AG04449 (cell line): ENCODE measurements around the gene CRYAB.
"Not testable (repeated sequence)": the region's sequence is repeated elsewhere in the genome, so short reads cannot be mapped to it uniquely, and the experiment has no call there.

Experiments used
- CTCF ChIA-PET: fragments of 350-600 bp; formaldehyde crosslinking; extraction: SDS; loops from one replicate; lab custom pipeline; 2021; ENCODE audit warnings: antibody characterized with exemption; lab: Yijun Ruan, JAX
- POLR2A ChIA-PET: fragments of 400-600, 350-600 bp; formaldehyde crosslinking; extraction: SDS; loops from one replicate; lab custom pipeline; 2020; ENCODE audit warnings: antibody characterized with exemption, inconsistent platforms; lab: Yijun Ruan, JAX
- DNase-seq: peaks from one replicate; pipeline ENCODE4 v3.0.0-alpha.2; 2010; ENCODE audit warnings: low read depth, low spot score
- H3K4me3 ChIP-seq: 2 replicates; pipeline ENCODE4 v1.5.1; 2011; ENCODE audit warnings: low read depth, mild to moderate bottlenecking, control low read depth, low read length
- CTCF ChIP-seq: IDR thresholded peaks from one replicate; pipeline ENCODE4 v1.5.1; 2011; ENCODE audit warnings: mild to moderate bottlenecking, moderate library complexity, low read length, control low read depth, inconsistent platforms; ENCODE audit not compliant: insufficient read depth; ENCODE audit errors: missing control alignments

Gene CRYAB

GRCh38 chr11:111908639-111909305 is 2.8 kb downstream of the CRYAB start:
- no peak for DNase-seq
- POLR2A ChIA-PET = no interaction called here
- no peak for TF ChIP-seq CTCF
- no peak overlapping the region for H3K4me3 ChIP-seq
- CTCF ChIA-PET = interaction anchor here (1.0 kb wide), 1 partner anchor 32 kb away, joined by 3 read pairs; no protein-coding TSS in a partner anchor

GRCh38 chr11:111906680-111907079 is 4.9 kb downstream of the CRYAB start:
- no peak overlapping the region for H3K4me3 ChIP-seq
- CTCF ChIA-PET = interaction anchor here (1.7 to 1.8 kb wide), 2 partner anchors 25 to 31 kb away, joined by 3 to 7 read pairs; no protein-coding TSS in a partner anchor
- no peak for DNase-seq
- no peak for TF ChIP-seq CTCF
- POLR2A ChIA-PET = no interaction called here

GRCh38 chr11:111905411-111905810 is 6.2 kb downstream of the CRYAB start:
- ChIA-PET POLR2A (interaction anchor here (0.6 kb wide), 1 partner anchor 157 kb away, joined by 4 read pairs; no protein-coding TSS in a partner anchor), CTCF (no interaction called here)
- no peak overlapping the region for H3K4me3 ChIP-seq
- no peak for TF ChIP-seq CTCF
- peak; percentile 70 for DNase-seq

GRCh38 chr11:111886844-111887243 is 24.7 kb downstream of the CRYAB start:
- ChIA-PET POLR2A (no interaction called here), CTCF (interaction anchor here (1.5 kb wide), 2 partner anchors 42 to 44 kb away, joined by 4 read pairs; no protein-coding TSS in a partner anchor)
- no peak for TF ChIP-seq CTCF
- DNase-seq = no peak
- H3K4me3 ChIP-seq = no peak overlapping the region

- no peak for DNase-seq
- ChIA-PET CTCF (interaction anchor here (1.5 to 1.7 kb wide), 2 partner anchors 45 to 111 kb away, joined by 3 to 4 read pairs; no protein-coding TSS in a partner anchor), POLR2A (no interaction called here)
- TF ChIP-seq CTCF = no peak
- H3K4me3 ChIP-seq = no peak overlapping the region
Observed at GRCh38 chr11:111886032-111886431, 25.5 kb downstream of the CRYAB start.

- POLR2A ChIA-PET, DNase-seq, H3K4me3 ChIP-seq: not testable (repeated sequence)
- CTCF ChIA-PET = interaction anchor here (1.1 to 1.7 kb wide), 3 partner anchors 47 to 396 kb away, joined by 3 to 4 read pairs (median 3); no protein-coding TSS in a partner anchor
Observed at GRCh38 chr11:111885053-111885452, 26.5 kb downstream of the CRYAB start.
